Spleen (tissue), 11 donors: Measurements from ENCODE around the gene MDM4. TPM values are rescaled to one million over a fixed set of nuclear protein-coding genes. Genes with fewer than 3 reads are reported as not detected.
A peak's percentile ranks its signal among the peaks of the same experiment; 100 is the strongest.

ENCODE experiments used
- DNase-seq: peaks from one replicate; pipeline ENCODE4 v3.0.0-alpha.2; 2020
- H3K27ac ChIP-seq, 8 donors: fragments of 200-600 bp; sonication (generic) in 7 of 8; 1 replicate in 4 of 8; 2 replicates in 4 of 8; pipeline versions ENCODE4 v1.5.0 to v1.8.0; 2016 to 2021; ENCODE audit warnings: inconsistent platforms in 4 of 8, mild to moderate bottlenecking in 4 of 8, moderate library complexity in 1 of 8
- H3K27me3 ChIP-seq, 7 donors: fragments of 200-600 bp; sonication (generic) in 6 of 7; replicated peaks in 1 of 7; 1 replicate in 4 of 7; 2 replicates in 3 of 7; pipeline versions ENCODE4 v1.5.0 to v1.8.0; 2016 to 2021; ENCODE audit warnings: inconsistent platforms in 3 of 7, mild to moderate bottlenecking in 1 of 7
- H3K36me3 ChIP-seq, 6 donors: fragments of 200-600 bp; sonication (generic) in 5 of 6; 1 replicate in 4 of 6; 2 replicates in 2 of 6; pipeline versions ENCODE4 v1.5.0 to v1.8.0; 2016 to 2021; ENCODE audit warnings: inconsistent platforms in 2 of 6
- H3K4me1 ChIP-seq, 6 donors: fragments of 200-600 bp; sonication (generic) in 5 of 6; 1 replicate in 3 of 6; 2 replicates in 3 of 6; pipeline versions ENCODE4 v1.5.0 to v1.8.0; 2016 to 2021; ENCODE audit warnings: inconsistent platforms in 3 of 6
- H3K4me3 ChIP-seq, 8 donors: fragments of 200-600 bp; sonication (generic) in 7 of 8; 1 replicate in 4 of 8; 2 replicates in 4 of 8; pipeline versions ENCODE4 v1.5.0 to v1.8.0; 2016 to 2021; ENCODE audit warnings: inconsistent platforms in 4 of 8, mild to moderate bottlenecking in 4 of 8, moderate library complexity in 2 of 8
- H3K9me3 ChIP-seq, 8 donors: fragments of 200-600 bp; sonication (generic) in 7 of 8; 1 replicate in 4 of 8; 2 replicates in 4 of 8; pipeline versions ENCODE4 v1.5.0 to v1.8.0; 2016 to 2021; ENCODE audit warnings: inconsistent platforms in 4 of 8
- CTCF ChIP-seq, 11 experiments: fragments of 200-600 bp in 7 of 11; fragments of 450-650 bp in 4 of 11; sonication (generic) in 4 of 11; IDR thresholded peaks in 8 of 11; conservative IDR thresholded peaks in 3 of 11; 1 replicate in 7 of 11; 2 replicates in 4 of 11; pipeline versions ENCODE4 v1.4.0 to v1.8.0; 2016 to 2021; ENCODE audit warnings: antibody characterized with exemption in 11 of 11, inconsistent platforms in 4 of 11, mild to moderate bottlenecking in 1 of 11
- POLR2A ChIP-seq, 3 donors: fragments of 450-650 bp; IDR thresholded peaks; one replicate each; pipeline ENCODE4 v1.5.1; 2017; ENCODE audit warnings: antibody characterized with exemption in 3 of 3, mild to moderate bottlenecking in 1 of 3
- POLR2AphosphoS5 ChIP-seq, 3 donors: sonication (generic); formaldehyde crosslinking; IDR thresholded peaks; one replicate each; pipeline ENCODE4 v1.5.1; 2017; ENCODE audit warnings: antibody characterized with exemption in 3 of 3
- WGBS, 5 donors: extraction: QIAGEN DNeasy Blood & Tissue Kit in 3 of 5; methylation state at CpG; one replicate each; pipeline versions ENCODE4 v1.1.5 to v1.1.7; 2013 to 2018; 5-methylcytosine and 5-hydroxymethylcytosine counted together
- intact Hi-C: fragments of 100-400 bp; cut with DNase I; formaldehyde crosslinking; loops from one replicate; pipeline ENCODE4 v1.15.0; 2023; ENCODE audit warnings: low total_unique reads
- polyA plus RNA-seq, 3 donors: library from polyadenylated mRNA; stranded (reverse); fragments of 200-250 nt; gene quantifications; one replicate each; pipeline ENCODE4 v1.2.1, GENCODE V29; 2013
- total RNA-seq, 7 donors: library from RNA; depleted of rRNA in 3 of 7; stranded (reverse); fragments of >200 nt in 3 of 7; fragmentation: NEBNext Ultra II Directional in 4 of 7; extraction: Animal tissue kit (Norgen Biotek cat#: 25700) in 4 of 7; gene quantifications; one replicate each; pipeline versions ENCODE4 v1.1.0 to v1.2.1, GENCODE V29; 2016 to 2021
- donor health status: healthy with polysubstance abuse.
- donor health status: DM: no; HTN: no; CAD: no; lungs with moderate emphysema.
- donor health status: DM: no; HTN: no; CAD: no.
- donor health status: Bipolar disorder and iron deficiency.
- donor health status: healthy.
- donor health status: DM: no; HTN: no; CAD: no.
- donor health status: DM: yes; HTN: yes; CAD: no.

MDM4 gene
- total and polyA plus RNA-seq, 10 donors: 10.6 to 192 (median 157) TPM

DNA sequence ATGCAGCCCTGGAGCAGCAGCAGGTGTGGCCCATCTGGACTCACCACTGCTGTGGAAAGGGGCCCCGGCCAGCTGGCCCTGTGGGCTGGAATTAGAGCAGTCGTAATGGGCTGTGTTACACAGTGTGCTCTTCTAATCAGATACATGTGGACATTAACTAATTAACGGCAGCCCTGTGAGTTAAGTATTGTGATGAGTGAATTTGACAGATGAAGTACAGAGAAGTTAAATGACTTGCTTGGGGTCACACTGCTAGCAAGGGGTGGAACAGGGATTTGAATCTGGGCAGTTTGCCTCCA lies 58.6 kb downstream of the MDM4 start:
- no peaks in the 10 kb centered on the region for H3K9me3 ChIP-seq
- no peak overlapping the region for H3K4me3 ChIP-seq
- no peak for TF ChIP-seq POLR2A (IDR thresholded peaks at IDR 0.05)
- TF ChIP-seq POLR2AphosphoS5 (IDR thresholded peaks at IDR 0.05): no peak
- TF ChIP-seq CTCF (IDR thresholded peaks at IDR 0.05 in 8 of 11, conservative IDR thresholded peaks at IDR 0.05 in 3 of 11): no peak
- peaks cover 0 to 50% (median 11%) of the 10 kb centered on the region in 6 donors for H3K36me3 ChIP-seq
- intact Hi-C loops: no loop called here
- 76 to 80% (median 78%) methylated on average over 3 of the region's 3 CpGs for WGBS, 5 donors
- DNase-seq: no peak
- peaks cover 8 to 22% (median 19%) of the 10 kb centered on the region in 6 donors for H3K4me1 ChIP-seq
- no peaks in the 10 kb centered on the region for H3K27me3 ChIP-seq
- H3K27ac ChIP-seq: no peak overlapping the region

- Histone ChIP-seq H3K9me3 (no peaks in the 10 kb centered on the region), H3K27me3 (no peaks in the 10 kb centered on the region), H3K4me3 (no peak overlapping the region), H3K36me3 (peaks cover 0 to 43% (median 11%) of the 10 kb centered on the region in 6 donors), H3K4me1 (peaks cover 10 to 29% (median 24%) of the 10 kb centered on the region in 6 donors), H3K27ac (no peak overlapping the region)
- DNase-seq: no peak
- intact Hi-C loops: no loop called here
- TF ChIP-seq CTCF (IDR thresholded peaks at IDR 0.05 in 8 of 11, conservative IDR thresholded peaks at IDR 0.05 in 3 of 11) (no peak), POLR2A (IDR thresholded peaks at IDR 0.05) (no peak), POLR2AphosphoS5 (IDR thresholded peaks at IDR 0.05) (peak in 1 of 3 donors; percentile 3)
- WGBS, 5 donors: 86 to 90% (median 88%) methylated on average over 12 to 13 of the region's 13 CpGs
These were observed 59.3 kb downstream of the MDM4 start for GRCh38 chr1:204575221-204576190.

- WGBS, 5 donors: 84 to 89% (median 86%) methylated on average over 8 of the region's 8 CpGs
- no peak overlapping the region for H3K4me3 ChIP-seq
These were observed 60.2 kb downstream of the MDM4 start for GRCh38 chr1:204576422-204576821.

More at GRCh38 chr1:204576422-204576821, 60.2 kb downstream of the MDM4 start:
- Histone ChIP-seq H3K4me1 (peaks cover 10 to 38% (median 24%) of the 10 kb centered on the region in 6 donors), H3K9me3 (no peaks in the 10 kb centered on the region), H3K27me3 (no peaks in the 10 kb centered on the region), H3K36me3 (peaks cover 0 to 43% (median 8%) of the 10 kb centered on the region in 6 donors), H3K27ac (peak overlapping the region in 1 of 8 donors; percentile 87)
- DNase-seq: no peak
- intact Hi-C loops: no loop called here
- TF ChIP-seq POLR2AphosphoS5 (IDR thresholded peaks at IDR 0.05) (no peak), POLR2A (IDR thresholded peaks at IDR 0.05) (no peak), CTCF (IDR thresholded peaks at IDR 0.05 in 8 of 11, conservative IDR thresholded peaks at IDR 0.05 in 3 of 11) (no peak)
